Measurements from ENCODE around the gene DNAJC17. TPM values are rescaled to one million over a fixed set of nuclear protein-coding genes. Genes with fewer than 3 reads are reported as not detected.
A peak's percentile ranks its signal among the peaks of the same experiment; 100 is the strongest.

DNAJC17 gene
- total RNA-seq, 1 donor from 2014 or later = 38.1 TPM

- no peaks in the 10 kb centered on the region for H3K36me3 Mint-ChIP-seq (ENCODE audit: unreplicated experiment)
- no peak for DNase-seq (ENCODE audit: extremely low spot score, unreplicated experiment)
- no peak overlapping the region for H3K27ac Mint-ChIP-seq (ENCODE audit: unreplicated experiment)
- TF ChIP-seq CTCF (IDR thresholded peaks at IDR 0.05) = no peak
- peaks cover 12% of the 10 kb centered on the region for H3K4me1 Mint-ChIP-seq (ENCODE audit: unreplicated experiment)
- H3K4me3 Mint-ChIP-seq (ENCODE audit: unreplicated experiment) = no peak overlapping the region
- H3K9me3 Mint-ChIP-seq (ENCODE audit: unreplicated experiment) = no peaks in the 10 kb centered on the region
- H3K27me3 Mint-ChIP-seq (ENCODE audit: unreplicated experiment) = peaks cover 19% of the 10 kb centered on the region
Measured at GRCh38 chr15:40845511-40846284, 38.4 kb upstream of the DNAJC17 start.

GRCh38 chr15:40845036-40845435 lies 37.8 kb upstream of the DNAJC17 start:
- Mint-ChIP-seq H3K27me3 (ENCODE audit: unreplicated experiment) (peaks cover 19% of the 10 kb centered on the region), H3K4me3 (ENCODE audit: unreplicated experiment) (peak overlapping the region; percentile 71), H3K36me3 (ENCODE audit: unreplicated experiment) (no peaks in the 10 kb centered on the region), H3K4me1 (ENCODE audit: unreplicated experiment) (peaks cover 12% of the 10 kb centered on the region), H3K9me3 (ENCODE audit: unreplicated experiment) (no peaks in the 10 kb centered on the region), H3K27ac (ENCODE audit: unreplicated experiment) (no peak overlapping the region)
- DNase-seq (ENCODE audit: extremely low spot score, unreplicated experiment) = no peak
- no peak for TF ChIP-seq CTCF (IDR thresholded peaks at IDR 0.05)

- Mint-ChIP-seq H3K4me3 (ENCODE audit: unreplicated experiment) (peak overlapping the region; percentile 71), H3K36me3 (ENCODE audit: unreplicated experiment) (no peaks in the 10 kb centered on the region), H3K27ac (ENCODE audit: unreplicated experiment) (no peak overlapping the region), H3K27me3 (ENCODE audit: unreplicated experiment) (peaks cover 19% of the 10 kb centered on the region), H3K4me1 (ENCODE audit: unreplicated experiment) (peaks cover 12% of the 10 kb centered on the region), H3K9me3 (ENCODE audit: unreplicated experiment) (no peaks in the 10 kb centered on the region)
- DNase-seq (ENCODE audit: extremely low spot score, unreplicated experiment) = no peak
- no peak for TF ChIP-seq CTCF (IDR thresholded peaks at IDR 0.05)
Measured at GRCh38 chr15:40844696-40845030, 37.4 kb upstream of the DNAJC17 start.

- Mint-ChIP-seq H3K4me3 (ENCODE audit: unreplicated experiment) (peak within 1 kb of the TSS; percentile 73), H3K9me3 (ENCODE audit: unreplicated experiment) (no peaks in the 10 kb centered on the region), H3K27ac (ENCODE audit: unreplicated experiment) (no peak within 1 kb of the TSS), H3K27me3 (ENCODE audit: unreplicated experiment) (peaks cover 19% of the 10 kb centered on the region), H3K4me1 (ENCODE audit: unreplicated experiment) (peaks cover 12% of the 10 kb centered on the region), H3K36me3 (ENCODE audit: unreplicated experiment) (no peaks in the 10 kb centered on the region)
- TF ChIP-seq CTCF (IDR thresholded peaks at IDR 0.05) = no peak
- no peak for DNase-seq (ENCODE audit: extremely low spot score, unreplicated experiment)
Measured at GRCh38 chr15:40843885-40844695, 36.8 kb upstream of the DNAJC17 start, which contains the start of gene SPINT1. SPINT1 (plus strand) TSS chr15:40844048; CDS start chr15:40844555, 507 bp downstream.
